Measurements from ENCODE around the gene CNTNAP3B. TPM values are rescaled to one million over a fixed set of nuclear protein-coding genes. Genes with fewer than 3 reads are reported as not detected.
"Not testable (repeated sequence)": the region's sequence is repeated elsewhere in the genome, so short reads cannot be mapped to it uniquely, and the experiment has no call there.

The CNTNAP3B gene
- total RNA-seq, 2 donors from 2014 or later = 4.7 to 6.1 TPM

DNA sequence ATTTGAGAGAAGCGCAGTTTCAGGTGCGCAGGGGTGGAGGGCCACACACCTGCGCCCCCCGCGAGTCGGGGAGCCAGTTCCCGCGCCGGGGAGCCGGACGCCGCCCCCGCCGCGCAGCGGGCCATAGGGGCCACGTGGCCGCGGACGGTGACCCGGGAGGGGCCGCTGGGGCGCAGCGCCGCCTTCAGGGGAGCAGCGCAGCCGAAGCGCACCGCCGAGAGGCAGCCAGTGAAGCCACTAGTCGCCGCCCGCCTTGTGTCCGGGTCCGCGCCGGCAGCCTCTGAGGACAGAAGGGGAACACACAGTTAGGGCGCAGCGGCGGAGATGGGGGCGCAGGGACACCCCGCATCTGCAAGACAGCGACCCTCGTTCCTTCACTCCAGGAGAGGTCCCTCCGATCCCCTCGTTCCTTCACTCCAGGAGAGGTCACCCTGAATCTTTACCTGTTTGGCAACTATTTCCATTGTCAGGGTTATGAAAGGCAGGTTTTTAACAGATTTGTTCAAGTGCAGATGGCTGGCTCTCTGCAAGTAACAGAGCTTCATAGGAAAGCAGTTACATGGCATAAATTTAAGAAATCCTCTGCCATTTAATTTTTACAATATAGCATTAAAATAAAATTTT is 230.4 kb downstream of the CNTNAP3B start:
- not testable (repeated sequence) for H3K4me1 Mint-ChIP-seq; H3K27ac Mint-ChIP-seq; H3K36me3 Mint-ChIP-seq (ENCODE audit: low read depth); H3K4me3 ChIP-seq (ENCODE audit: low read length); H3K4me1 ChIP-seq (ENCODE audit: control insufficient read depth, insufficient read depth, low read length); H3K9me3 Mint-ChIP-seq; H3K9ac ChIP-seq (ENCODE audit: extremely low read depth, low read length, poor library complexity, severe bottlenecking); H3K4me3 Mint-ChIP-seq; H3K9me3 ChIP-seq (ENCODE audit: control insufficient read depth, low read length); H3K27me3 ChIP-seq (ENCODE audit: control insufficient read depth, insufficient read depth, low read length, poor library complexity, severe bottlenecking); H3K36me3 ChIP-seq (ENCODE audit: control insufficient read depth, insufficient read depth, low read length); H3K27me3 Mint-ChIP-seq (ENCODE audit: insufficient read depth); H3K27ac ChIP-seq (ENCODE audit: low read depth, low read length); DNase-seq
- no CpG with 5 or more reads among the region's 46 CpGs for WGBS, 2 experiments (ENCODE audit: insufficient coverage in 1 of 2, insufficient read length in 1 of 2)

GRCh38 chr9:41874557-41874956 is 254.7 kb downstream of the CNTNAP3B start:
- H3K9me3 ChIP-seq (ENCODE audit: control insufficient read depth, low read length); H3K4me3 ChIP-seq (ENCODE audit: low read length); H3K36me3 Mint-ChIP-seq (ENCODE audit: low read depth); H3K9ac ChIP-seq (ENCODE audit: extremely low read depth, low read length, poor library complexity, severe bottlenecking); H3K27ac Mint-ChIP-seq; DNase-seq; H3K27ac ChIP-seq (ENCODE audit: low read depth, low read length); H3K9me3 Mint-ChIP-seq; H3K4me1 ChIP-seq (ENCODE audit: control insufficient read depth, insufficient read depth, low read length); H3K27me3 Mint-ChIP-seq (ENCODE audit: insufficient read depth); H3K27me3 ChIP-seq (ENCODE audit: control insufficient read depth, insufficient read depth, low read length, poor library complexity, severe bottlenecking); H3K4me3 Mint-ChIP-seq; H3K36me3 ChIP-seq (ENCODE audit: control insufficient read depth, insufficient read depth, low read length); H3K4me1 Mint-ChIP-seq: not testable (repeated sequence)
- WGBS, 2 experiments (ENCODE audit: insufficient coverage in 1 of 2, insufficient read length in 1 of 2) = no CpG with 5 or more reads among the region's 5 CpGs

DNA sequence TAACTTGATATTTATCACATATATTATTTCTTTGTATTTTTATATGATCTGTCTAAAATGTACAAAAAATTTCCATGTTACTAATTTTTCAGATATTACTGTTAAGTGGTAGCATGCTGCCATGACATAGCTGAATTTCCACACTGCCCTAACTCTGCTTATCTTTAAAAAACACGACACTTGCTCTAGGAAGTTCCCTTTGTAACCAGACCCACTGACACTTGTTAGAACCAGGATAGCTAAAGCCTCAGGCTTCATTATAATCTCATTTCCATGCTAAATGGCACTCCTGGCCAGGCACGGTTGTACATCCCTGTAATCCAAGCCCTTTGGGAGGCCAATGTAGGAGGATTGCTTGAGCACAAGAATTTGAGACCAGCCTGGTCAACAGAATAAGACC is 273.8 kb downstream of the CNTNAP3B start:
- not testable (repeated sequence) for H3K9me3 ChIP-seq (ENCODE audit: control insufficient read depth, low read length); H3K4me1 Mint-ChIP-seq; H3K27ac ChIP-seq (ENCODE audit: low read depth, low read length); H3K27me3 ChIP-seq (ENCODE audit: control insufficient read depth, insufficient read depth, low read length, poor library complexity, severe bottlenecking); H3K4me3 Mint-ChIP-seq; H3K36me3 Mint-ChIP-seq (ENCODE audit: low read depth); H3K9me3 Mint-ChIP-seq; H3K4me3 ChIP-seq (ENCODE audit: low read length); H3K4me1 ChIP-seq (ENCODE audit: control insufficient read depth, insufficient read depth, low read length); H3K36me3 ChIP-seq (ENCODE audit: control insufficient read depth, insufficient read depth, low read length); H3K9ac ChIP-seq (ENCODE audit: extremely low read depth, low read length, poor library complexity, severe bottlenecking); H3K27me3 Mint-ChIP-seq (ENCODE audit: insufficient read depth); H3K27ac Mint-ChIP-seq; DNase-seq
- no CpG with 5 or more reads among the region's 2 CpGs for WGBS, 2 experiments (ENCODE audit: insufficient coverage in 1 of 2, insufficient read length in 1 of 2)

- WGBS, 2 experiments (ENCODE audit: insufficient coverage in 1 of 2, insufficient read length in 1 of 2) = no CpG with 5 or more reads among the region's 9 CpGs
- DNase-seq, H3K9me3 Mint-ChIP-seq: not testable (repeated sequence)
Observed at GRCh38 chr9:41851848-41852740, 277.1 kb downstream of the CNTNAP3B start.

GRCh38 chr9:41847829-41848228 is 281.4 kb downstream of the CNTNAP3B start:
- H3K9ac ChIP-seq (ENCODE audit: extremely low read depth, low read length, poor library complexity, severe bottlenecking); H3K4me3 Mint-ChIP-seq; H3K27ac Mint-ChIP-seq; DNase-seq; H3K4me3 ChIP-seq (ENCODE audit: low read length); H3K9me3 ChIP-seq (ENCODE audit: control insufficient read depth, low read length); H3K4me1 ChIP-seq (ENCODE audit: control insufficient read depth, insufficient read depth, low read length); H3K9me3 Mint-ChIP-seq; H3K4me1 Mint-ChIP-seq; H3K36me3 ChIP-seq (ENCODE audit: control insufficient read depth, insufficient read depth, low read length); H3K27ac ChIP-seq (ENCODE audit: low read depth, low read length); H3K27me3 ChIP-seq (ENCODE audit: control insufficient read depth, insufficient read depth, low read length, poor library complexity, severe bottlenecking); H3K27me3 Mint-ChIP-seq (ENCODE audit: insufficient read depth); H3K36me3 Mint-ChIP-seq (ENCODE audit: low read depth): not testable (repeated sequence)
- WGBS, 2 experiments (ENCODE audit: insufficient coverage in 1 of 2, insufficient read length in 1 of 2) = no CpG with 5 or more reads among the region's 7 CpGs

More at GRCh38 chr9:41851848-41852740, 277.1 kb downstream of the CNTNAP3B start:
- not testable (repeated sequence) for H3K36me3 Mint-ChIP-seq (ENCODE audit: low read depth); H3K9ac ChIP-seq (ENCODE audit: extremely low read depth, low read length, poor library complexity, severe bottlenecking); H3K27me3 ChIP-seq (ENCODE audit: control insufficient read depth, insufficient read depth, low read length, poor library complexity, severe bottlenecking); H3K4me1 ChIP-seq (ENCODE audit: control insufficient read depth, insufficient read depth, low read length); H3K4me3 Mint-ChIP-seq; H3K27ac Mint-ChIP-seq; H3K27ac ChIP-seq (ENCODE audit: low read depth, low read length); H3K9me3 ChIP-seq (ENCODE audit: control insufficient read depth, low read length); H3K4me1 Mint-ChIP-seq; H3K36me3 ChIP-seq (ENCODE audit: control insufficient read depth, insufficient read depth, low read length); H3K4me3 ChIP-seq (ENCODE audit: low read length); H3K27me3 Mint-ChIP-seq (ENCODE audit: insufficient read depth)

Other genes starting within 250 kb of the CNTNAP3B start
- gene SPATA31A6, start 54.2 kb upstream of the CNTNAP3B start, total RNA-seq = not detected